CD8-positive, alpha-beta memory T cell (primary cell): ENCODE data around the gene GALNT16. TPM values are rescaled to one million over a fixed set of nuclear protein-coding genes. Genes with fewer than 3 reads are reported as not detected.
A peak's percentile ranks its signal among the peaks of the same experiment; 100 is the strongest.

Source experiments
- CTCF ChIA-PET: fragments of 350-600 bp; sonication (Branson Sonifier 250); formaldehyde crosslinking; loops from one replicate; lab custom pipeline; 2021; ENCODE audit warnings: antibody characterized with exemption; lab: Charles Lee
- POLR2A ChIA-PET: fragments of 350-600 bp; sonication (Branson Sonifier 250); formaldehyde crosslinking; loops from one replicate; lab custom pipeline; 2021; ENCODE audit warnings: antibody characterized with exemption; lab: Charles Lee
- DNase-seq, 5 donors: peaks; one replicate each; pipeline versions ENCODE4 v3.0.0 to v3.0.0-alpha.2; 2020 to 2022; ENCODE audit warnings: mixed read lengths in 1 of 5
- H3K27ac ChIP-seq: one replicate; pipeline ENCODE4 v1.7.0; 2013; ENCODE audit warnings: low read depth, mild to moderate bottlenecking, low read length, moderate library complexity
- H3K27me3 ChIP-seq: 2 replicates; pipeline ENCODE4 v1.7.0; 2013; ENCODE audit warnings: low read length, mild to moderate bottlenecking; ENCODE audit not compliant: insufficient read depth, poor library complexity, severe bottlenecking
- H3K36me3 ChIP-seq: 2 replicates; pipeline ENCODE4 v1.7.0; 2013; ENCODE audit warnings: mild to moderate bottlenecking, low read length, moderate library complexity; ENCODE audit not compliant: insufficient read depth
- H3K4me1 ChIP-seq: 2 replicates; pipeline ENCODE4 v1.7.0; 2013; ENCODE audit warnings: mild to moderate bottlenecking, low read length, moderate library complexity; ENCODE audit not compliant: insufficient read depth
- H3K4me3 ChIP-seq: 2 replicates; pipeline ENCODE4 v1.7.0; 2013; ENCODE audit warnings: mild to moderate bottlenecking, low read length
- H3K9me3 ChIP-seq: 2 replicates; pipeline ENCODE4 v1.7.0; 2013; ENCODE audit warnings: mild to moderate bottlenecking, low read length
- H3K27ac Mint-ChIP-seq, 8 donors: one replicate each; pipeline ENCODE4 v1.8.0; 2020 to 2021; ENCODE audit warnings: mixed read lengths in 8 of 8, mild to moderate bottlenecking in 6 of 8, inconsistent platforms in 3 of 8, moderate library complexity in 3 of 8
- H3K27me3 Mint-ChIP-seq, 2 donors: one replicate each; pipeline ENCODE4 v1.8.0; 2020 to 2021; ENCODE audit warnings: mixed read lengths in 2 of 2, mild to moderate bottlenecking in 1 of 2, moderate library complexity in 1 of 2
- H3K36me3 Mint-ChIP-seq, 3 donors: one replicate each; pipeline ENCODE4 v1.8.0; 2020 to 2021; ENCODE audit warnings: mixed read lengths in 3 of 3, inconsistent platforms in 1 of 3, mild to moderate bottlenecking in 1 of 3
- H3K4me1 Mint-ChIP-seq, 3 donors: one replicate each; pipeline ENCODE4 v1.8.0; 2020 to 2021; ENCODE audit warnings: mixed read lengths in 3 of 3, inconsistent platforms in 1 of 3, mild to moderate bottlenecking in 1 of 3
- H3K4me3 Mint-ChIP-seq, 7 donors: one replicate each; pipeline ENCODE4 v1.8.0; 2020 to 2021; ENCODE audit warnings: mixed read lengths in 7 of 7, mild to moderate bottlenecking in 6 of 7, moderate library complexity in 4 of 7, inconsistent platforms in 2 of 7
- H3K9me3 Mint-ChIP-seq, 5 donors: one replicate each; pipeline ENCODE4 v1.8.0; 2020 to 2022; ENCODE audit warnings: mixed read lengths in 5 of 5, mild to moderate bottlenecking in 3 of 5, moderate library complexity in 2 of 5, inconsistent platforms in 1 of 5
- polyA plus RNA-seq: library from polyadenylated mRNA; unstranded; fragments of 300-500 nt; fragmentation: Illumina TruSeq; gene quantifications from one replicate; pipeline ENCODE4 v1.2.3, GENCODE V29; 2021
- total RNA-seq, 2 experiments: library from RNA; stranded (reverse); gene quantifications; one replicate each; pipeline ENCODE4 v1.2.3, GENCODE V29; 2021

GALNT16 gene
- total and polyA plus RNA-seq, 3 experiments from 2014 or later: 0.11 TPM; not detected in 2

GRCh38 chr14:69353168-69353567, 93.2 kb downstream of the GALNT16 start:
- POLR2A ChIA-PET: no interaction called here
- H3K9me3 Mint-ChIP-seq: no peaks in the 10 kb centered on the region

GRCh38 chr14:69354383-69355153, 94.6 kb downstream of the GALNT16 start:
- peak overlapping the region in 7 of 8 donors; percentile 60 to 97 (median 87) for H3K27ac Mint-ChIP-seq
- peaks cover 0 to 2% (median 0%) of the 10 kb centered on the region in 5 donors for H3K9me3 Mint-ChIP-seq
- POLR2A ChIA-PET: interaction anchor here (1.4 kb wide), 1 partner anchor 44 kb away, joined by 3 read pairs; the partner anchor contains the start of genes ERH and SLC39A9
- H3K27me3 Mint-ChIP-seq: peaks cover 3 to 14% of the 10 kb centered on the region in 2 donors
- no peak overlapping the region for H3K27ac ChIP-seq
- H3K36me3 Mint-ChIP-seq: peaks cover 0 to 2% (median 0%) of the 10 kb centered on the region in 3 donors
- H3K4me3 Mint-ChIP-seq: peak overlapping the region; percentile 5 to 81 (median 71)
- H3K4me1 ChIP-seq: peaks cover 12% of the 10 kb centered on the region
- no peak overlapping the region for H3K4me3 ChIP-seq
- H3K9me3 ChIP-seq: no peaks in the 10 kb centered on the region
- no peaks in the 10 kb centered on the region for H3K27me3 ChIP-seq
- peaks cover 10 to 20% (median 10%) of the 10 kb centered on the region in 3 donors for H3K4me1 Mint-ChIP-seq
- CTCF ChIA-PET: no interaction called here
- no peaks in the 10 kb centered on the region for H3K36me3 ChIP-seq
- DNase-seq: peak in 2 of 5 donors; percentile 4 to 27

More at GRCh38 chr14:69353168-69353567, 93.2 kb downstream of the GALNT16 start:
- Mint-ChIP-seq H3K27me3 (peaks cover 7 to 9% of the 10 kb centered on the region in 2 donors), H3K4me1 (peaks cover 10 to 20% (median 10%) of the 10 kb centered on the region in 3 donors), H3K27ac (peak overlapping the region in 1 of 8 donors; percentile 82), H3K36me3 (peaks cover 0 to 2% (median 0%) of the 10 kb centered on the region in 3 donors), H3K4me3 (no peak overlapping the region)
- CTCF ChIA-PET: no interaction called here
- H3K9me3 ChIP-seq: no peaks in the 10 kb centered on the region
- peaks cover 12% of the 10 kb centered on the region for H3K4me1 ChIP-seq
- no peak overlapping the region for H3K4me3 ChIP-seq
- H3K27ac ChIP-seq: no peak overlapping the region
- DNase-seq: no peak
- no peaks in the 10 kb centered on the region for H3K27me3 ChIP-seq
- no peaks in the 10 kb centered on the region for H3K36me3 ChIP-seq

DNA sequence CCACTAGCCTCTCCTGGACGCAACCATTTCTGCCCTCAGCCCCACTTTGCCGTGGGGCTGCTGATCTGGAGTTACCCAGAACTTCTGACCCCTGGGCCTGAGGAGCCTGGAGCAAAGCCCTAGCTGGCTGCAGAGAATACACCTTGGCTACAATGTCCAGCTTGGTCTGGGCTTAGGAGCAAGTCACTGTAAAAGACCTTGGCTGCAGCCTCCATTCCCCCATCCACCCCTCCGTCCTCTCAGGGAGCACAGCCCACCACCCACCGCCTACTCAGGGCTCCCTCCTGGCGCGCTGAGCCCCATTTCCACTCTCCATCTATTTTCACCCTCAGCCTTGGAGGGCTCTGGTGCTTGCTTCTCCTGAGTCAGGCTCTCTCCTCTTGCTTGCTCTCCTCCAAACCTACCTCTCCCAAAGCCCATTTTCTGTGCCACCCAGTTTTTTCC, 95.2 kb downstream of the GALNT16 start:
- no peaks in the 10 kb centered on the region for H3K36me3 ChIP-seq
- no peaks in the 10 kb centered on the region for H3K27me3 ChIP-seq
- H3K27me3 Mint-ChIP-seq: peaks cover 2 to 14% of the 10 kb centered on the region in 2 donors
- H3K9me3 Mint-ChIP-seq: peaks cover 0 to 2% (median 0%) of the 10 kb centered on the region in 5 donors
- CTCF ChIA-PET: no interaction called here
- H3K4me1 ChIP-seq: peaks cover 12% of the 10 kb centered on the region
- peaks cover 10 to 20% (median 10%) of the 10 kb centered on the region in 3 donors for H3K4me1 Mint-ChIP-seq
- POLR2A ChIA-PET: interaction anchor here (1.4 kb wide), 1 partner anchor 43 kb away, joined by 3 read pairs; the partner anchor contains the start of genes ERH and SLC39A9
- H3K4me3 Mint-ChIP-seq: peak overlapping the region in 2 of 7 donors; percentile 74 to 75
- H3K27ac Mint-ChIP-seq: peak overlapping the region in 3 of 8 donors; percentile 83 to 92 (median 89)
- H3K4me3 ChIP-seq: no peak overlapping the region
- no peak for DNase-seq
- no peaks in the 10 kb centered on the region for H3K9me3 ChIP-seq
- H3K36me3 Mint-ChIP-seq: peaks cover 0 to 2% (median 0%) of the 10 kb centered on the region in 3 donors
- no peak overlapping the region for H3K27ac ChIP-seq

- Histone ChIP-seq H3K9me3 (no peaks in the 10 kb centered on the region), H3K27me3 (no peaks in the 10 kb centered on the region), H3K27ac (no peak overlapping the region), H3K4me1 (peaks cover 12% of the 10 kb centered on the region), H3K36me3 (no peaks in the 10 kb centered on the region), H3K4me3 (no peak overlapping the region)
- ChIA-PET CTCF (no interaction called here), POLR2A (no interaction called here)
- H3K4me3 Mint-ChIP-seq: peak overlapping the region in 1 of 7 donors; percentile 13
- peaks cover 0 to 2% (median 0%) of the 10 kb centered on the region in 5 donors for H3K9me3 Mint-ChIP-seq
- peaks cover 10 to 20% (median 10%) of the 10 kb centered on the region in 3 donors for H3K4me1 Mint-ChIP-seq
- H3K27ac Mint-ChIP-seq: no peak overlapping the region
- H3K36me3 Mint-ChIP-seq: peaks cover 0 to 2% (median 0%) of the 10 kb centered on the region in 3 donors
- DNase-seq: no peak
- peaks cover 0 to 12% of the 10 kb centered on the region in 2 donors for H3K27me3 Mint-ChIP-seq
These were observed 95.8 kb downstream of the GALNT16 start for GRCh38 chr14:69355607-69356281.

DNA sequence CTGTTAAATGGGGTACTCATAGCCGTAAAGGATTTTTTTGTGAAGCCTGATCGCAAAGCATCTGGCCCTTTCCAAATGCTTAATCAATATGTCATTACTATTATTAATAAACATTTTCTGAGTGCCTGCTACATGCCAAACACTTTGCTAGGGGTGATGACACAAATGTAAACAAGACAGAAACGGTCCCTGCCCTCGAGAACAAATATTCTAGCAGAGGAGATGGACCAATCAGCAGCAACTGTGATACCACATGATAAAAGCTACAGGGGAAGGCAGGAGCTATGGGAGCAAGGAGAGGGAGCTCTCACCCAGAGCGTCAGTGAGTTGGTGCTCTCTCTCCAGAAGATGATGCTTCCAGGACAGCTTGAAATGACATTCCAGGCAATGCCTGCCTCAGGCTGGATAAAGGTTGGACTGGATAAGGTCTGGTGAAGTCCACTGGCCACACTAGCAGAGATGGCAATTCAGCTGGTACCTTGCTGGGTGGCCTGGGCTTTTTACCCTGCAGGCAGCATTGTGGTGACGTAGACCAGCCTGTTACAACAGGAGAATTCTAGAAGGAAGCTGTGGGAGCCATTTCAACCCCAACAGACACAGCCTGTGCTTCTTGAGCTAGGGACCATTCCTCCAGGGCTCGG, 97.1 kb downstream of the GALNT16 start:
- Histone ChIP-seq H3K27ac (no peak overlapping the region), H3K27me3 (no peaks in the 10 kb centered on the region), H3K4me3 (no peak overlapping the region), H3K4me1 (peaks cover 12% of the 10 kb centered on the region), H3K9me3 (no peaks in the 10 kb centered on the region), H3K36me3 (no peaks in the 10 kb centered on the region)
- peaks cover 10 to 20% (median 10%) of the 10 kb centered on the region in 3 donors for H3K4me1 Mint-ChIP-seq
- peaks cover 0 to 11% of the 10 kb centered on the region in 2 donors for H3K27me3 Mint-ChIP-seq
- no peak overlapping the region for H3K4me3 Mint-ChIP-seq
- H3K27ac Mint-ChIP-seq: peak overlapping the region in 1 of 8 donors; percentile 38
- no peak for DNase-seq
- POLR2A ChIA-PET: no interaction called here
- peaks cover 0 to 2% (median 0%) of the 10 kb centered on the region in 5 donors for H3K9me3 Mint-ChIP-seq
- CTCF ChIA-PET: no interaction called here
- peaks cover 0 to 2% (median 0%) of the 10 kb centered on the region in 3 donors for H3K36me3 Mint-ChIP-seq

GRCh38 chr14:69357544-69358200, 97.7 kb downstream of the GALNT16 start:
- Histone ChIP-seq H3K4me3 (no peak overlapping the region), H3K27ac (no peak overlapping the region), H3K36me3 (no peaks in the 10 kb centered on the region), H3K27me3 (no peaks in the 10 kb centered on the region), H3K4me1 (peaks cover 12% of the 10 kb centered on the region), H3K9me3 (no peaks in the 10 kb centered on the region)
- POLR2A ChIA-PET: no interaction called here
- peaks cover 0 to 11% of the 10 kb centered on the region in 2 donors for H3K27me3 Mint-ChIP-seq
- H3K27ac Mint-ChIP-seq: peak overlapping the region in 1 of 8 donors; percentile 38
- H3K36me3 Mint-ChIP-seq: peaks cover 0 to 2% (median 0%) of the 10 kb centered on the region in 3 donors
- no peak overlapping the region for H3K4me3 Mint-ChIP-seq
- peaks cover 10 to 20% (median 10%) of the 10 kb centered on the region in 3 donors for H3K4me1 Mint-ChIP-seq
- H3K9me3 Mint-ChIP-seq: peaks cover 0 to 2% (median 0%) of the 10 kb centered on the region in 5 donors
- DNase-seq: no peak
- CTCF ChIA-PET: no interaction called here

GRCh38 chr14:69358233-69358963, 98.4 kb downstream of the GALNT16 start:
- no peaks in the 10 kb centered on the region for H3K36me3 ChIP-seq
- no peak for DNase-seq
- Mint-ChIP-seq H3K27me3 (peaks cover 0 to 11% of the 10 kb centered on the region in 2 donors), H3K4me1 (peaks cover 10 to 20% (median 10%) of the 10 kb centered on the region in 3 donors), H3K27ac (no peak overlapping the region), H3K36me3 (peaks cover 0 to 2% (median 0%) of the 10 kb centered on the region in 3 donors), H3K4me3 (no peak overlapping the region), H3K9me3 (peaks cover 0 to 2% (median 0%) of the 10 kb centered on the region in 5 donors)
- H3K27me3 ChIP-seq: no peaks in the 10 kb centered on the region
- H3K4me3 ChIP-seq: no peak overlapping the region
- POLR2A ChIA-PET: no interaction called here
- no peaks in the 10 kb centered on the region for H3K9me3 ChIP-seq
- CTCF ChIA-PET: no interaction called here
- H3K4me1 ChIP-seq: peaks cover 12% of the 10 kb centered on the region
- H3K27ac ChIP-seq: no peak overlapping the region
